ENCODE results near the gene TSC1.

The TSC1 gene

GRCh38 chr9:132943651-132944293 is 644 bp downstream of the TSC1 start:
- H3K27ac ChIP-seq: peak overlapping the region; percentile 95 to 100 (median 99)
- peak overlapping the region; percentile 86 to 100 (median 98) for H3K4me3 ChIP-seq

- no peak overlapping the region for H3K27ac ChIP-seq
- no peak overlapping the region for H3K4me3 ChIP-seq
These were observed 1.8 kb downstream of the TSC1 start for GRCh38 chr9:132942541-132943182.

DNA sequence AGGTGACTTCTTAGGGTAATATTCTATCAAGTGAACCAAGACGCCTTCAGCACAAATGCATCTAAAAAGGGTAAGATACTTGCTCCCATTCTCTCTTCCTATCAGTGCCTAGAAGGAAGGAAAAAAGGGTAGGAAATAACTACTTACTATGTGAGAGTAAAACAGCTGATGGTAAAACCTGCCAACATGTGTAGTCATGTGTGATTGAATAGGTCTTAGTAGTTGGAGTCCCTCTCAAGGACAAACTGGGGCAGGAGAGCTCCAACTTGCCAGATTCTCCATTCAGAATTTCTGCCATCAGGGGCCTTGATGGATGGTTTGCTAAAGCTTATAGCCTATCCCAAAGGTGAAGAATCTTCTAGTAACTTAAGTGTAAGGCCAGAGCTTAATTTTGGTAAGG is 5.2 kb downstream of the TSC1 start:
- no peak overlapping the region for H3K4me3 ChIP-seq
- H3K27ac ChIP-seq: no peak overlapping the region

DNA sequence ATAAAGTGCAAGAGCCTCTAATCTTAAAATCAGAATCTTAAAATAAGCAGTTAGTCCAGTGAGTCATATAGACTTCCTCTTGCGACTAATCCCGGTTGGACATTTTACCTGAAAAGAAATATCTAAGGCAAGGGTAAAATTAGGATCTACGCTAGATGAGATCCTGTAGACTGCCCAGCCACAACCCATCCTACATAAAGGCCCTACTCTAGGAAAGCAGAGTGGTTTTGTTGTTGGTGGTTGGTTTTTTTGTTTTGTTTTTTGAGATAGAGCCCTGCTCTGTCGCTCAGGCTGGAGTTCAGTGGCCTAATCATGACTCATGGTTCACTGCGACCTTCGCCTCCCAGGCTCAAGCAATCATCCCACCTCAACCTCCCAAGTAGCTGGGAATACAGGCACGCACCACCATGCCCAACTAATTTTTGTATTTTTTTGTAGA is 6.9 kb downstream of the TSC1 start:
- H3K27ac ChIP-seq: no peak overlapping the region

GRCh38 chr9:132935026-132935425 is 9.4 kb downstream of the TSC1 start:
- H3K4me3 ChIP-seq: no peak overlapping the region
- no peak overlapping the region for H3K27ac ChIP-seq

More for the DNA sequence above, 6.9 kb downstream of the TSC1 start:
- no peak overlapping the region for H3K4me3 ChIP-seq

DNA sequence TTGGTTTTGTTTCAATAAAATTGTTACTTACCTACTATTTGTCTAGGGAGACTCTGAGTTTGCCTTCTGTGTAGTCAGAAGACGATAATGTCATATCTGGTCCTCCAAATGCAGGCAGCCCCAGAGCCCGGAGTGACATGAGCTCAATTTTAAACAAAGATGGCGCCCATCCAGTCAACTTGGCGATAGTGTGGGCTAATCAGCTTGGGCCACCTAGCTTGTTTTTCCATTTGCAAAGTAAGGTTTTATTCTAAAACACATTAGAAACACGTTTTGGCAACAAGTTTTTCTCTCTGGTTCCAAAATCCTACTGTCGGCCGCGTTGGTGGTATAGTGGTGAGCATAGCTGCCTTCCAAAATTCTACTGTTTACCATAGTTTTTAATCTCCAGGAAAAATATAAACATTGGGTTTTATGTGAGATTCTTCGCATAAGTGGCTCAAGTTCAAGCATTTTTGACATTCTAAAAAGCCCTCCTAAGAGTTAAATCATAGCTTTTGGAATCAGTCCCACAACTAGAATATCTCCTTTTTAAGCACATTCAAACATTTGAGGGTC is 13.2 kb downstream of the TSC1 start:
- Histone ChIP-seq H3K4me3 (no peak overlapping the region), H3K27ac (no peak overlapping the region)

DNA sequence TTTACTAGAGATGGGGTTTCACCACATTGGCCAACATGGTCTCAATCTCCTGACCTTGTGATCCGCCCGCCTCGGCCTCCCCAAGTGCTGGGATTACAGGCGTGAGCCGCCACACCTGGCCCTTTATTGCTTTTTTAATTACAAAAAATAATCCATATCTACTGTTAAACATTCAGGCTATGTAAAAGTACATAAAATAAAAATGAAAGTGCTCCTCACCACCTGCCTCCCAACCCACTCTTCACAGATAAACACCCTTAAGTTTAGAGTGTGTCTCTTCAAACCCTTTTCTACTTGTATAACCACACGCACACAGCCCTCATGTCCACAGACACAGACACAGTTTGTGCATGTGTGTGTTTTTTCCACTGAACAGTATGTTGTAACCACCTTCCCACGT is 16.7 kb downstream of the TSC1 start:
- H3K27ac ChIP-seq: no peak overlapping the region
- H3K4me3 ChIP-seq: no peak overlapping the region

DNA sequence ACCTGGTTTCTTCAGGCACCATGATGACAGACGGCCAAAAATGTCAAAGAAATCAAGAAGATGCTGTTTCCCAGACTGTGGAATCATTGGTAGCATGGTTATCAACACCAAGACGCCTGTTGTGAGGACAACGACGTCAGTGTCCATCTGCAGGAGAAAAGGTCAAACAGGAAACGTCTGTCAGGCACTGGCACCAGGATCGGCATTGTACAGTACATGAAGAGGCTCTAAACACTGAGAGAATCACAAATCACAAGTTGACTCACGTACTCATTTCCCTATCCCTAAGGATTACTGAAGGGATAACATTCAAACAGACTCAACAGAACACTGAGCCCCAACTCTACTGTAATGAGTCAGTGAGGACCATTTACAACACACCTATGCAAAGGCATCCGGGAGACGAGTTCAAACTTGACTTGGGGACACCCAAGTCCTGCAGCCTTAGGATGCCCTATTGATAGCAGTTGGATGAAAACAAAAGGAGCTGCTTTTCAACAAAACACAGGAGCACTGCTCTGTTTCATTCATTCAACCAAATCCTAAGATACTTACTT is 21.0 kb downstream of the TSC1 start:
- Histone ChIP-seq H3K27ac (no peak overlapping the region), H3K4me3 (no peak overlapping the region)

DNA sequence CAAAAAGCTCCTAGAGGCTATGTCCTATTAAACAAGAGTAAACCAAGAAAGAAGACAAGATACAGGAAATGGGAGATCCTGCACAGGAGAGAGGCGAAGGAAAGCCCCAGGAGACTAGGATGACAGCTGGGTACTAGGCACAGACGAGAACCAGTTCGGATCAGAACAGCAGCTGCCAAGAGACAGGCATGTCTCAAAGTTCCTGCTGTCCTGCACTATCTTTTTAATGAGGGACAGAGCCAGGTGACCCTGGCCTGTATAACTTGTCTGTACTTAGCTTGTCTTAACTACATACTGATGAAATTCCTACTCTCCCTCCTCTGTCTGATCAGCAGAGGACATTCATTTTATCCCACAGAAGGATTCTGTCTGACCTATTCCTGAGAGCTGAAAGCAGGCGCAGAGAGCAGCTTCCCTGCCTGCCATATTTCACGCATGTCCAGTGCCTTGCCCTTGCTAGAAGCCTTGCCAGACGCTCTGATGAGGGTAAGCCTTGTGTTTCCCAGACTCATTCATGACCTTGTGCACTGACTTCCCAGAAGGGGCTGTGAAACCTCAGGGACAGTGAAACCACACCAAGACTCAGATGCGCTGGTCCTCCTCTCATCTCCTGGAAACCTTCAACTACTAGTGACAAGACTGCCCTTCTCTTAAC is 24.7 kb downstream of the TSC1 start:
- H3K27ac ChIP-seq: no peak overlapping the region
- H3K4me3 ChIP-seq: no peak overlapping the region

DNA sequence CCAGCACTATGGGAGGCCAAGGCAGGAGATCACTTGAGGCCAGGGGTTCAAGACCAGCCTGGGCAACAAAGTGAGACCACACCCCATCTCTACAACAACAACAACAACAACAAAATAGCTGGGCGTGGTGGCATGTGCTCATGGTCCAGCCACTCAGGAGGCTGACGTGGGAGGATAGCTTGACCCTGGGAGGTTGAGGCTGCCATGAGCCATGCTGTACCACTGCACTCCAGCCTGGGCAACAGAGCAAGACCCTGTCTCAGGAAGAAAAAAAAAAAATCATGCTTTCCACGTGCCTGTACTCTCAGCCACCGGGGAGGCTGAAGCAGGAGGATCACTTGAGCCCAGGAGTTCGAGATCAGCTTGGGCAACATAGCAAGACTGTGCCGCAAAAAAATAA is 29.5 kb downstream of the TSC1 start:
- H3K27ac ChIP-seq: no peak overlapping the region
- no peak overlapping the region for H3K4me3 ChIP-seq

DNA sequence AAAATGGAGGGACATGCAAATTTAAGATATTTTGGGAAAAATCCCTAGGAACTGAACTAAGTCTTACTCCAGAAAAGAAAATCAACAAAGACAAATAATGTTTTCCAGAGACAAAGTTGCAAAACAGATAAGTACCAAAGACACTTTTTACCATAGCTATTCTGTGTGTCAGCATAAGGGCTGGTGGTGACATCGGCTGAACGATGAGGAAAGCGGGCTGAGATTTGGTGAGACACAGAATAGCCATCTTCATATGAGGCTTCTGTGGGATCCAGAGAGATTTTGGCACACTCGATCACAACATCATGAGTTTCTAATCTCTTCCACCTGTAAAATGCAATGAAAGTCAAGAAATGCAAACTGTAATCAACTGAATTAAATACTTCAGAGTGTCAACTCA is 32.3 kb downstream of the TSC1 start:
- Histone ChIP-seq H3K27ac (no peak overlapping the region), H3K4me3 (no peak overlapping the region)

DNA sequence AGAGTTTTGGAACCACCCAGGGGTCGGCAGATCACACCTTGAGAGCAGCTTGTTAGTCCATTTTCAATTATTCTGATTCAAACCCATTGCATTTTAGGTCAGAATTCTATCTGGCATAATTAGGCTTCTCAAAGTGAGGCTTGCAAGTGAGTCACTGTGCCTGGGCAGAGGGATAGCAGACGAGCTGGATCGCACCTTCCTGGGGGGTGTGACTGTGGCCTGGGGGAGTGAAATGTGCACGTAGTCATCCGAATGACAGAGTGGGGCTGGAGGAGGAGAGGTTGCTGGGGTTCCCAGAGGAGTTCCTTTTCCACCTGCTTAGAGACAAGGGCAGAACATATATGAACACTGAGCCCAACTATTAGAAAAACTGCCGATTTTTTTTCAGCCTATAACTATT is 34.0 kb downstream of the TSC1 start:
- H3K27ac ChIP-seq: no peak overlapping the region
- H3K4me3 ChIP-seq: no peak overlapping the region

DNA sequence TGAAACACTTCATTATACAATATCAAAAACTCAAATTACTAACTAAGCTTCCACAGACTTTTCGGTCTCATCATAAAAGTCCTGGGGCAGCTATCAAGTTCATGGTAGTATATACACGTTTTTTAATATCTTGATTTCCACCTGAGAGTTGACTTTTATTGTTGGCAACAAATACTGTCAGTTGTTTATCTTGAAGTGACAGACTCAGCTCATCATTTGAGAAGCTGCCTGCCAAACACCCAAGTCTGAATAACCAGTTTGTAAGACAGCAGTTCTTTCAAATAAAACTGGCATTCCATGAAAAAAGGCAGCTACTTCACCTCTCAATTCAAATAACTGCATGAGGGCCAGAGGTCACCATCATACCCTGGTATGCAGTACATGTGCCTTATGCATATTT is 35.1 kb downstream of the TSC1 start:
- no peak overlapping the region for H3K27ac ChIP-seq
- no peak overlapping the region for H3K4me3 ChIP-seq

GRCh38 chr9:132908635-132909034 is 35.8 kb downstream of the TSC1 start:
- Histone ChIP-seq H3K4me3 (no peak overlapping the region), H3K27ac (no peak overlapping the region)

GRCh38 chr9:132905726-132906125 is 38.7 kb downstream of the TSC1 start:
- H3K27ac ChIP-seq: no peak overlapping the region
- no peak overlapping the region for H3K4me3 ChIP-seq

DNA sequence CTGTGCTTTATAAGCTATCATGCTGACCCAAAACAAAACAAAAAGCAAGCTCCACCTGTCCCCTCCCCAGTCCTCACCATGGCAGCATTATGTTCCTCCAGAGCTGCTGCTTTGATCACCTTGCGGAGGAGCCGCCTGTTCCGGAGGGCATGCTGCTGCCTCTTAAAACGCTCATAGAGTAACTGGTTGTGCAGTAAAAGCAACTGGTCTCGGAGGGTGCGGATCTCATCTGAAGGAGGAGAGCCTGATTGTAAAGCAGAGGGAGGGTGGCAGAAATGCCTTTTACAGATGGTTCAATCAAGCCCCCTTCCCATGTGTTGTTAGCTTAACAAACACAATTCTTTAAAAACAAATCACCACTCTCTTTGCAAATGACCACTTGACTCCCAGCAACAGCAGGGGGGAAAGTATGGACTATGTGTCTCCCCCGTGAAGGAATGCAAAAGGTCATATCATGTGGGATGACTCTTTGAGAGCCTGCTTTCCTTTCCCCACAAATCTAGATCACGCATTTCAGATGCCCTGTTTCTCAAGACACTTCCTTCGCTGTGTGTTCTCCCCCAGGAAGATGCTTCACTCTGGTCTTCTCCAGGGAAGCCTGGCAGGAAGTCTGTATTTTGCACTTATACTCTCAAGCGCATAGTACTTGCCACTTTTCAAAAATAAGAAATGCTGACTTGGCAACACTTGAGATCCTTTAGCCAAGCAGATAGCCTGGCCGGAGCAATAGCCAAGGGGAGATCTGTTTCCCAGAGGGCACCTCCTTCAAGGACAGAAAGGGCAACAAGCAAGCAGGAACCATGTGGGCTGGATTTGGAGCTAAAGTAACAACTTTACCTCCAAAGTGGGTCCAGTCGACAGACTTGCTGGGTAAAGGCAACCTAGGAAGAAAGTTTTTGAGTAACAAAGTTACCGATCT is 40.6 kb downstream of the TSC1 start:
- no peak overlapping the region for H3K27ac ChIP-seq

DNA sequence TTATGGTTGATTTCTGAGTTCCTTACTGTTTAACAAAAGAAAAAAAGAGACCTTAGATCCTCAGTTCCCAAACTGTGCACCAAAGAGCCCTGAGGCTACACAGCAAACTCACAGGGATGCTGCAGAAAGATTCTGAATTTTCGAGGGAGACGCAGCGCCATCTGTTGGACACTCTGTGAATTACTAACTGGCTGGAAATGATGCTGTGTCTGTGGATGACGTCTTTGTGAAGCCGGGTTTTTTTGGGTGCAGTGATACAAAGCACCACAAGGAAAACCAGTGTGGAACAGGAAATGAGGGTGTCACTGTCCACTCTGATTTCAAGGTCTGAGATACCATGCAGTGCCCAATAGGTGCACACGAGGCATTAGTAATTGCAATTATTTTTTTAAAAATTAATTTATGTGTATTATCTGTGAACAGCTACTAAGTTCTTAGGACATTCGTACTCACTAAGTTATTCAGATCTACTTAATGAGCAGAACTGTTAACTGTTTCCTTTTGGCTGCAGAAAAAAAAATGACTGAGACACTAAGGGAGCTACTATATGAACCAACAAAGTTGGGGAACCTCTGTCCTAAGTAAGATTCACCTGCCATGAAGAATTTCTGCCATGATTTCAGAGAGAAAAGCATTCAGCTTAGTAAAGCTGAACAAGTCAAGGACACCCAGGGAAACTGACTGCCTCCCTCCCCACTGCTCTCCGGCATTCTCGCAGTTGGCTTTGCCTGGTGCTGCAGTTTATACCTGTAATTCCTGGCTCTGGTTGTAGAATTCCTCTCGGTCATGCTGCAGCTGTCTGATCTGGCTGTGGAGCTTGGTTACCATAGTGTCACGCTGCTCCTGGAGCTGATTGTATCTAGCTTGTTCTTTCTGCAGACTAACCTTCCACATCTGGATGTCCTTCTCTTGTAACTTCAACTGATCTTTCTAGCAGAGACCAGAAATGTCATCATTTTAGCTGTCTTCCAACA is 42.3 kb downstream of the TSC1 start:
- Histone ChIP-seq H3K4me3 (no peak overlapping the region), H3K27ac (peak overlapping the region in 1 of 21 experiments; percentile 0)

More for the DNA sequence above, 40.6 kb downstream of the TSC1 start:
- H3K4me3 ChIP-seq: no peak overlapping the region

DNA sequence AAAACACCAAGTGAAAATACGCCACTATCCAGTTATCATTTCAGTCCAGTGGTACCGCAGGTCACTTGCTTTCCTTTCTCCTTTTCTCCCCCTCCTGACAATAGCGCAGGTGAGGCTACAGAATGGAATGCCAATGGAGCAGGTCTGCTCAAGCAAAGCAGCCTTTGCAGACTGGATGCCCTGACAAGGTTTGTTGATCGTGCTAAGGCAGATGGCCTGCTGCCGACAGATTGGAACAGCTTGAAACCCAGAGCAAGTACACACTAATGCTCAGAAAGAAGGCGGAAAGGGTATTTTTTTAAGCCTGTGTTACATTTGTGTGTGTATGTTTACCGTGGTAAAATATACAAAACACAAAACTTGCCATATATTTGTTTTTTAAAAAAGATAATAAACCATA is 46.4 kb downstream of the TSC1 start:
- Histone ChIP-seq H3K27ac (no peak overlapping the region), H3K4me3 (no peak overlapping the region)

All from skin epidermis (tissue), 12 donors.